LoVo (cell line): ENCODE data around the gene KICS2.
A peak's percentile ranks its signal among the peaks of the same experiment; 100 is the strongest.
"Not testable (repeated sequence)": the region's sequence is repeated elsewhere in the genome, so short reads cannot be mapped to it uniquely, and the experiment has no call there.

Experiments used
- DNase-seq: peaks from one replicate; pipeline ENCODE4 v3.0.0-alpha.2; 2016; ENCODE audit warnings: low spot score

KICS2 gene

GRCh38 chr12:64222009-64222765 lies at the start of gene KICS2:
Gene KICS2, minus strand, starts transcription at chr12:64222296. Its CDS starts 59 bp downstream, at chr12:64222237.
- peak; percentile 96 for DNase-seq

DNA sequence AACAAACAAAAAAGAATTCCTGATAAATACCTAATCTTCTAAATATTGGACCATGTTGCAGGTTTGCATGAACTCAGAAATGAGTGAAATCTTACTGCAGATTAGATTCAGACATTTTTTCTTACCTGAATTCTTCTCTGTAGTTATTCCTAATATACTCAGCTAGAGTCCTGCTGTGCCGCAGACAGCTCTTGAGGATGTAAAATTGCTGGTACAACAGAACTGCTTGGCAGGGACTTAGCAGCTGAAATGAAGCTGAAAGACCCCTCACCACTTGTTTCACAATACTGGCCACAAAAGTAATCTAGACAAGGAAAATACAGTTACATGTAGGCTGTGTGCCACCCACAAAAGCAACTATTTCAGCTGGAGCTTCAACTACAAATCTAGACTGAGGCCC lies 48.3 kb upstream of the KICS2 start:
- DNase-seq = no peak

GRCh38 chr12:64269161-64269560 lies 47.1 kb upstream of the KICS2 start:
- no peak for DNase-seq

DNA sequence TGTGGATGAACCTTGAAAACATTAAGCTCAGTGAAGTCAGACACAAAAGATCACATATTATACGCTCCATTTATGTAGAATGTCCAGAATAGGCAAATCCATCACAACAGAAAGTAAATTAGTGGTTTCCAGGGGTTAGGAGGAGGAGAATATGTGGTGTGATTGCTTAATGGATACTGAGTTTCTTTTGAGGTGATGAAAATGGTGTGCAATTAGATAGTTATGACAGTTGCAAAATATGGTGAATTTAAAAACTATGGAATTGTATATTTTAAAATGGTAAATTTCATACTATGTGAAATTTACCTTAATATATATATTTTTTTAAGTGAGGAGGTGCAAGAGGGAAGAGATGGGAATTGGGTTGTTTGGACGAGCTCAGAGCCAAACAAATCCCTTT lies 46.3 kb upstream of the KICS2 start:
- no peak for DNase-seq

- DNase-seq = no peak
Observed at GRCh38 chr12:64265839-64266238, 43.7 kb upstream of the KICS2 start.

- DNase-seq = no peak
Observed at GRCh38 chr12:64261813-64262212, 39.7 kb upstream of the KICS2 start.

DNA sequence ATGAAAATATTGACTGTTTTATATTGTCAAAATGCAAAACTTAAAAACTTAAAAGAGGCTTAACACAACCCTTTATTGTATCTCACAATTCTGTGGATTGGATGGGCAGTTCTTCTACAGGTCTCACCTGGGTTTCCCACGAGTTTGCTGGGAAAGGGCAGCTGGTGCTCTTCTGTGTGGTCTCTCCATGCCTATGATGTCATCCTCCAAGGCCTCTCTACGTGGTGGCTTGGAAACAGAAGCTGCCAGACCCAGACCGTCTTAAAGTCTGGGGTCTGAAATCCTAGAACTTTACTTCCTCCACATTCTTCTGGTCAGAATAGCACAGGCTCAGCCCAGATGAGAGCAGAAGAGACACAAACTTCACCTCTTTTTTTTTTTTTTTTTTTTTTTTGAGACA lies 36.5 kb upstream of the KICS2 start:
- DNase-seq = no peak

- peak; percentile 70 for DNase-seq
Observed at GRCh38 chr12:64256166-64256800, 34.2 kb upstream of the KICS2 start.

DNA sequence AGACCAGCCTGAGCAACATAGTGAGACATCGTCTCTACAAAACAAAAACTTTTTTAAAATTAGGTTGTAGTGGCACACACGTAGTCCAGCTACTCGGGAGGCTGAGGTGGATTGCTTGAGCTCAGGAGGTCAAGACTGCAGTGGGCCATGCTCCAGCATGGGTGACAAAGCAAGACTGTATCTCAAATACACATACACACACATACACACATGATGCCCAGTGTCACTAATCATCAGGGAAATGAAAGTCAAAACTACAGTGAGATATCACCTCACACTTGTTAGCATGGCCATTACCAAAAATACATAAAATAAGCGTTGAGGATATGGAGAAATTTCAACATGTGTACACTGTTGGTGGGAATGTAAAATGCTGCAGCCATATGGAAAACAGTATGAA lies 33.2 kb upstream of the KICS2 start:
- no peak for DNase-seq

- no peak for DNase-seq
Observed at GRCh38 chr12:64253356-64253755, 31.3 kb upstream of the KICS2 start.

DNA sequence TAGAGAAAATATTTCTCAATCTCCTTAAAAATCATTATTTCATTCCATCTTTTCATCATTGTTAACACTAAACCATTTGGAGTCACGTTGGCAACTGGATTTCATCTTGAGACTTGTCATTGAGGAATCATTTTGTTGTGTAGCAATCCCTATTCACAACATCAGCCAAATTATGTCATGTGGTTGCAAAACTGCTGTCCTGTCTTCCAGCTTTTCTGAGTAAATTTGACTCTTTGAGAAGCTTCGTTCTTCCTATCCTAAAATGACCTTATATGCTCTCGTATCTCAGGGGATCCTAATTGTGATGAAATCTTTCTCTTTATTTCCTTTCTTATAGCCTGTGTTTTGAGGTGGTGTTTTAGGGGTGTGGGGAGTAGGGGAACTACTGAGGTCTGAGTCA lies 30.6 kb upstream of the KICS2 start:
- no peak for DNase-seq

GRCh38 chr12:64243809-64244208 lies 21.7 kb upstream of the KICS2 start:
- no peak for DNase-seq

- DNase-seq = no peak
Observed at GRCh38 chr12:64240781-64241180, 18.7 kb upstream of the KICS2 start.

DNA sequence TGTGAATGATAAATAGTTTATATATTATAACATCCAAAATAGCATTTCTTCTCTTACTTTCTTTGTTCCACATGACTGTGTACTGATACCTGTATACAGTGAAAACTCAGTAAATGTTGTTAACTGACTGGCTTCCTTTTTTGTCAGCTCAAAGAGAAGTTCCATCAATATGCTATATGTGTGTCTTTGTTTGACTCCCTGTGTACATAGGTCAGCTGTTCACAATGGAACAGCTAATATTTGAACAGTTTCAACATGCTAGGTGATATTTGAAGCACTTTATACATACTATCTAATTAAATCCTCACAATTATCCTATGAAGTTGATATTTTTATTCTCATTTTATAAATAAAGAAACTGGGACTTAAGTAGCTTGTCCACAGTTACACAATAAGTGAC lies 15.3 kb upstream of the KICS2 start:
- DNase-seq = no peak

DNA sequence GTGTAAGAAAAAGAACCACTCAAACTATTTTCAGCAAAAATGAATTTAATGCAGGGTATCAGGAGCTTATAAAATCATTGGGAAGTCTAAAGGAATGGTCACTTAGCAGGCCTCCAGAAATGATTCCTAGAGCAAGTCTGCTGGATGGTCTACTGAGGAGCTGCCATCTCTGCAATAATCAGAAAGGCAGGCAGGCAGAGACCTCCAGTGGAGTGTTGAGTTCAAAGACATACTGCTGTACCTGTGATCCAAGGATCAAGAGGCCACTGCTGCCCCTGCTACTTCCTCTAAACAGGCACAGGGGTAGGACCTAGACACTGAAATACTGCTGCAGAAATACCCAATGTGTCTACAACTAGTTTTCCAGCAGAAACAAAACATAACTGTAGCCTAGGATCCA lies 14.5 kb upstream of the KICS2 start:
- DNase-seq = no peak

GRCh38 chr12:64232196-64232595 lies 10.1 kb upstream of the KICS2 start:
- no peak for DNase-seq

DNA sequence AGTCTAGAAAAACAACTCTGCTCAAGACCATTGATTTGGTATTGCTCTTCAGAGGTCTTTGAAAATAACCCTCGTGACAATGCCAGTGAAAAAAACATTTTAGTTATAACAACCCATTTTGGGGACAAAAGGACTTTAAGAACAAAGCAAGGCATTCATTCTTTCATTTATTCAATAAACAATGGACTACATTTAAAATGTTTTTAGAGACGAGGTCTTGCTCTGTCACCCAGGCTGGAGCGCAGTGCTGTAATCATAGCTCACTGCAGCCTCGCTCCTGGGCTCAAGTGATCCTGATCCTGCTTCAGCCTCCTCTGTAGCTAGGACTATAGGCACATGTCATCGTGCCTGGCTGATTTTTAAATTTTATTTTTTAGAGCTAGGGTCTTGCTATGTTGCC lies 7.7 kb upstream of the KICS2 start:
- DNase-seq = no peak

- no peak for DNase-seq
Observed at GRCh38 chr12:64229240-64229639, 7.1 kb upstream of the KICS2 start.

GRCh38 chr12:64225626-64226025 lies 3.5 kb upstream of the KICS2 start:
- DNase-seq = no peak

GRCh38 chr12:64221651-64222008 lies 466 bp downstream of the KICS2 start:
- DNase-seq = peak; percentile 94

GRCh38 chr12:64220046-64220445 lies 2.0 kb downstream of the KICS2 start:
- no peak for DNase-seq

- no peak for DNase-seq
Observed at GRCh38 chr12:64219145-64219544, 3.0 kb downstream of the KICS2 start.

- no peak for DNase-seq
Observed at GRCh38 chr12:64218597-64218996, 3.5 kb downstream of the KICS2 start.

DNA sequence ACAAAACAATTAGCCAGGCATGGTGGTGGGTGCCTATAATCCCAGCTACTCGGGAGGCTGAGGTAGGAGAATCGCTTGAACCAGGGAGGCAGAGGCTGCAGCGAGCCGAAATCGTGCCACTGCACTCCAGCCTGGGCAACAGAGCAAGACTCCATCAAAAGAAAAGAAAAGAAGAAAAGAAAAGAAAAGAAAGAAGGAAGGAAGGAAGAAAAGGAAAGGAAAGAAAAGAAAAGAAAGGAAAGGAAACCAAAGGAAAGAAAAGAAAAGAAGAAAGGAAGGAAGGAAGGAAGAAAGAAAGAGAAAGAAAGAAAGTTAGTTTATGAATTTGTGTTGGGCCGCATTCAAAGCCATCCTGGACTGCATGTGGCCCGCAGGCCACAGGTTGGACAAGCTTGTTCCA lies 4.5 kb downstream of the KICS2 start:
- not testable (repeated sequence) for DNase-seq
